OCI-LY7 (cell line): Measurements from ENCODE around the gene PDK2. TPM values are rescaled to one million over a fixed set of nuclear protein-coding genes. Genes with fewer than 3 reads are reported as not detected.

Experiments
- BruUV-seq: library from RNA; stranded (reverse); fragments of 400-500 nt; replicated peaks from 2 replicates; lab custom pipeline; 2021; lab: Mats Ljungman, UMichigan
- CTCF ChIA-PET: fragments of 300-600 bp; sonication (Branson Sonifier 250); formaldehyde crosslinking; loops from one replicate; lab custom pipeline; 2022; ENCODE audit warnings: antibody characterized with exemption; ENCODE audit not compliant: unreplicated experiment; lab: Charles Lee
- POLR2A ChIA-PET: fragments of 300-600 bp; sonication (Branson Sonifier 250); formaldehyde crosslinking; loops from one replicate; lab custom pipeline; 2022; ENCODE audit warnings: antibody characterized with exemption; lab: Charles Lee
- DNase-seq: peaks from one replicate; pipeline ENCODE4 v3.0.0-alpha.2; 2015; ENCODE audit warnings: low spot score
- H2AFZ ChIP-seq: fragments of 200-600 bp; sonication (generic), shearing (Covaris generic); 2 replicates; pipeline ENCODE4 v1.6.1; 2014; ENCODE audit warnings: mild to moderate bottlenecking, antibody characterized with exemption, low read length, moderate library complexity
- H3K27ac ChIP-seq: fragments of 200-600 bp; sonication (generic); 2 replicates; pipeline ENCODE4 v1.5.1; 2014; ENCODE audit warnings: mixed run types, low read depth, mild to moderate bottlenecking, moderate library complexity, low read length, inconsistent platforms; ENCODE audit not compliant: poor library complexity, severe bottlenecking
- H3K36me3 ChIP-seq: fragments of 200-600 bp; sonication (generic); 2 replicates; pipeline ENCODE4 v1.6.1; 2014; ENCODE audit warnings: mild to moderate bottlenecking, antibody characterized with exemption, low read length, moderate library complexity, mixed read lengths; ENCODE audit not compliant: insufficient read depth
- H3K4me1 ChIP-seq: fragments of 200-600 bp; sonication (generic); 2 replicates; pipeline ENCODE4 v1.5.1; 2014; ENCODE audit warnings: mild to moderate bottlenecking, low read length; ENCODE audit not compliant: insufficient read depth, poor library complexity, severe bottlenecking
- H3K4me2 ChIP-seq: fragments of 200-600 bp; sonication (generic); 2 replicates; pipeline ENCODE4 v1.6.1; 2014; ENCODE audit warnings: mild to moderate bottlenecking, low read length
- H3K4me3 ChIP-seq: fragments of 200-600 bp; sonication (generic); 2 replicates; pipeline ENCODE4 v1.5.1; 2014; ENCODE audit warnings: mild to moderate bottlenecking, low read depth, low read length; ENCODE audit not compliant: poor library complexity, severe bottlenecking
- H3K79me2 ChIP-seq: fragments of 200-600 bp; sonication (generic); 2 replicates; pipeline ENCODE4 v1.6.1; 2016; ENCODE audit warnings: low read depth, mild to moderate bottlenecking, low read length, moderate library complexity, mixed read lengths; ENCODE audit not compliant: insufficient read depth
- H3K9me2 ChIP-seq: fragments of 200-600 bp; sonication (generic); 2 replicates; pipeline ENCODE4 v1.6.1; 2016; ENCODE audit warnings: mild to moderate bottlenecking, low read length, mixed read lengths; ENCODE audit not compliant: insufficient read depth
- H3K9me3 ChIP-seq: fragments of 200-600 bp; sonication (generic); 2 replicates; pipeline ENCODE4 v1.6.1; 2014; ENCODE audit warnings: mild to moderate bottlenecking, mixed run types, low read length, mixed read lengths
- H4K20me1 ChIP-seq: fragments of 200-600 bp; sonication (generic); 2 replicates; pipeline ENCODE4 v1.6.1; 2014; ENCODE audit warnings: mild to moderate bottlenecking, antibody characterized with exemption, low read length, moderate library complexity, mixed read lengths; ENCODE audit not compliant: insufficient read depth
- EZH2phosphoT487 ChIP-seq: fragments of 200-600 bp; sonication (generic); IDR thresholded peaks from 2 replicates; pipeline ENCODE4 v1.6.1; 2018; ENCODE audit warnings: low read depth, borderline replicate concordance, mild to moderate bottlenecking, mixed run types, antibody characterized with exemption, low read length, moderate library complexity, mixed read lengths
- intact Hi-C: fragments of 100-400 bp; cut with micrococcal nuclease; formaldehyde crosslinking; loops from one replicate; pipeline ENCODE4 v1.10.0; 2022; ENCODE audit not compliant: unreplicated experiment
- total RNA-seq, 2 experiments: library from RNA; depleted of rRNA in 1 of 2; stranded (reverse); fragments of >200 nt in 1 of 2; shearing (Covaris generic) in 1 of 2; gene quantifications; 2 replicates each; pipeline ENCODE4 v1.2.3, GENCODE V29; 2014 to 2022
- TF ChIP-seq, protein P1 (sequence below): fragments of 200-600 bp; sonication (generic); conservative IDR thresholded peaks from 2 replicates; pipeline ENCODE4 v1.5.1; 2014; ENCODE audit warnings: mild to moderate bottlenecking, antibody characterized with exemption, low read length, moderate library complexity, mixed read lengths

The PDK2 gene
- total RNA-seq, 2 experiments from 2014 or later, result 21.8 to 27.7 TPM

DNA sequence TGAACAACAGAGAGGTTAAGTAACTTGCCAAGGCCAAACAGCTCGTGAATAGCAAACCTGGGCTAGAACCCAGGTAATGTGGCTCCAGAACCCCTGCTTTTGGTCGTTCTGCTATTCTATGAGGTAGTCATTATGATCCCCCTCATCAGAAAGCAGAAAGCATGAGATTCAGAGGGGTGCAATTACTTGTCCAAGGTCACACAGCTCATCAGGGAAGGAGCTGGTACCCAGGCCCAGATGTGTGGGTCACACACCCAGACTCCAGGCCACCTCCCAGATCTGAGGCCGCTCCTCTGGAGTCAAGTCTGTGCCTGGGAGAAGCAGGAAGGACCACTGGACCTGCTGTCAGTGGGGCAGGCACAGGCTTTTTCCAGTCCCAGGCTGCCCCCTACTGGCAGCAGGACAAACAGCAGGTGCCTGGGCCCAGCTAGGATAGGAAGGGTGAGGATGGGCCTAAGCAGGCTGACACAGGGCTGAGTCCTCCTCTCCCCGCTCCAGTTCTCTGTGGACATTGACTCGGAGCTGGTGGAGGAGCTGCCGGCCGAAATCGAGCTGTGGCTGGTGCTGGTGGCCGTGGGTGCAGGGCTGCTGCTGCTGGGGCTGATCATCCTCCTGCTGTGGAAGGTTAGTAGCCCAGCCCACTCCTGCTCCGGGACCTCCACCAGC lies 7.8 kb upstream of the PDK2 start:
- TF ChIP-seq, protein P1, sequence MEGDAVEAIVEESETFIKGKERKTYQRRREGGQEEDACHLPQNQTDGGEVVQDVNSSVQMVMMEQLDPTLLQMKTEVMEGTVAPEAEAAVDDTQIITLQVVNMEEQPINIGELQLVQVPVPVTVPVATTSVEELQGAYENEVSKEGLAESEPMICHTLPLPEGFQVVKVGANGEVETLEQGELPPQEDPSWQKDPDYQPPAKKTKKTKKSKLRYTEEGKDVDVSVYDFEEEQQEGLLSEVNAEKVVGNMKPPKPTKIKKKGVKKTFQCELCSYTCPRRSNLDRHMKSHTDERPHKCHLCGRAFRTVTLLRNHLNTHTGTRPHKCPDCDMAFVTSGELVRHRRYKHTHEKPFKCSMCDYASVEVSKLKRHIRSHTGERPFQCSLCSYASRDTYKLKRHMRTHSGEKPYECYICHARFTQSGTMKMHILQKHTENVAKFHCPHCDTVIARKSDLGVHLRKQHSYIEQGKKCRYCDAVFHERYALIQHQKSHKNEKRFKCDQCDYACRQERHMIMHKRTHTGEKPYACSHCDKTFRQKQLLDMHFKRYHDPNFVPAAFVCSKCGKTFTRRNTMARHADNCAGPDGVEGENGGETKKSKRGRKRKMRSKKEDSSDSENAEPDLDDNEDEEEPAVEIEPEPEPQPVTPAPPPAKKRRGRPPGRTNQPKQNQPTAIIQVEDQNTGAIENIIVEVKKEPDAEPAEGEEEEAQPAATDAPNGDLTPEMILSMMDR, result peak; percentile 97
- no peak for TF ChIP-seq EZH2phosphoT487
- CTCF ChIA-PET, result interaction anchor here (0.9 to 1.3 kb wide), 3 partner anchors 59 to 86 kb away, joined by 3 to 4 read pairs (median 3); no protein-coding TSS in a partner anchor
- Histone ChIP-seq H3K36me3 (peaks cover 18% of the 10 kb centered on the region), H4K20me1 (no peaks in the 10 kb centered on the region), H3K9me3 (peaks cover 5% of the 10 kb centered on the region; the same call in 1 of the 2 replicates), H3K27ac (peak overlapping the region; percentile 1), H3K4me3 (no peak overlapping the region), H2AFZ (no peak overlapping the region), H3K4me2 (no peak overlapping the region), H3K9me2 (no peaks in the 10 kb centered on the region), H3K79me2 (no peaks in the 10 kb centered on the region), H3K4me1 (no peaks in the 10 kb centered on the region)
- POLR2A ChIA-PET, result no interaction called here
- no TSS peak for BruUV-seq
- intact Hi-C loops, result loop anchor here (1.0 to 5.0 kb wide), 3 partner anchors 60 to 226 kb away; no protein-coding TSS in a partner anchor
- peak; percentile 76 for DNase-seq

DNA sequence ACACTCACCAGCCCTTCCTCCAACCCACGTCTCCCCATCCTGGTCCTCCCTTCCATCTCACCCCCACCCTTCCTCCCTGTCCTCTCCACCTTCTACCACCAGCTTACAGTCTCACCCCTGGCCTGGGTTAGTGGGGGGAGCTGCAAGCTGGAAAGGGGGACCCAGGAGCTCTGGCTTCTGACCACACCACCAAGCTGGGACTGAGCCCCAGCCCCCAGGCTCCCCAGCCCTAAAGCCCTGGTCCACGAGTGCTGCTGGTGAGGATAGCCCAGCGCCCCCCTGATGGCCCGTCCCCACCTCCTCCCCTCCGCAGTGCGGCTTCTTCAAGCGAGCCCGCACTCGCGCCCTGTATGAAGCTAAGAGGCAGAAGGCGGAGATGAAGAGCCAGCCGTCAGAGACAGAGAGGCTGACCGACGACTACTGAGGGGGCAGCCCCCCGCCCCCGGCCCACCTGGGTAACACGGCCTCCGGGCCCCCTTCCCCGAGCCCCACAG lies 7.2 kb upstream of the PDK2 start:
- Histone ChIP-seq H2AFZ (no peak overlapping the region), H3K4me3 (no peak overlapping the region), H3K9me2 (no peaks in the 10 kb centered on the region), H3K4me2 (no peak overlapping the region), H3K36me3 (peaks cover 12% of the 10 kb centered on the region), H3K79me2 (no peaks in the 10 kb centered on the region), H4K20me1 (no peaks in the 10 kb centered on the region), H3K27ac (no peak overlapping the region), H3K9me3 (0 out of 2 replicates have a peak, but pooled peaks cover 1% of the 10 kb centered on the region), H3K4me1 (no peaks in the 10 kb centered on the region)
- CTCF ChIA-PET, result interaction anchor here (1.1 to 1.3 kb wide), 2 partner anchors 61 to 86 kb away, joined by 3 to 4 read pairs; no protein-coding TSS in a partner anchor
- BruUV-seq, result no TSS peak
- DNase-seq, result no peak
- intact Hi-C loops, result loop anchor here (1.0 to 5.0 kb wide), 3 partner anchors 61 to 227 kb away; no protein-coding TSS in a partner anchor
- no peak for TF ChIP-seq EZH2phosphoT487
- TF ChIP-seq, protein P1, result no peak
- POLR2A ChIA-PET, result no interaction called here
